Endothelial cell (in vitro differentiated cells): ENCODE results near the gene ZFP91. TPM values are rescaled to one million over a fixed set of nuclear protein-coding genes. Genes with fewer than 3 reads are reported as not detected.
A peak's percentile ranks its signal among the peaks of the same experiment; 100 is the strongest.

Source experiments
- DNase-seq: peaks from one replicate; pipeline ENCODE4 v3.0.0; 2021; ENCODE audit warnings: low spot score
- H3K27ac Mint-ChIP-seq: one replicate; pipeline ENCODE4 v1.8.0; 2021; ENCODE audit warnings: mixed read lengths, inconsistent platforms; ENCODE audit not compliant: unreplicated experiment
- H3K27me3 Mint-ChIP-seq: one replicate; pipeline ENCODE4 v1.8.0; 2021; ENCODE audit warnings: mild to moderate bottlenecking, moderate library complexity, mixed read lengths, inconsistent platforms; ENCODE audit not compliant: unreplicated experiment
- H3K36me3 Mint-ChIP-seq: one replicate; pipeline ENCODE4 v1.8.0; 2021; ENCODE audit warnings: mild to moderate bottlenecking, low read depth, mixed read lengths, inconsistent platforms; ENCODE audit not compliant: unreplicated experiment
- H3K4me1 Mint-ChIP-seq: one replicate; pipeline ENCODE4 v1.8.0; 2021; ENCODE audit warnings: mild to moderate bottlenecking, mixed read lengths, inconsistent platforms; ENCODE audit not compliant: unreplicated experiment
- H3K4me3 Mint-ChIP-seq: one replicate; pipeline ENCODE4 v1.8.0; 2021; ENCODE audit warnings: mild to moderate bottlenecking, mixed read lengths, inconsistent platforms; ENCODE audit not compliant: unreplicated experiment
- H3K9me3 Mint-ChIP-seq: one replicate; pipeline ENCODE4 v1.8.0; 2021; ENCODE audit warnings: mixed read lengths, inconsistent platforms; ENCODE audit not compliant: unreplicated experiment
- CTCF ChIP-seq: fragments of 200-600 bp; sonication (generic); IDR thresholded peaks from one replicate; pipeline ENCODE4 v1.5.0; 2021; ENCODE audit warnings: antibody characterized with exemption; ENCODE audit not compliant: unreplicated experiment
- total RNA-seq: library from RNA; stranded (reverse); fragmentation: NEBNext Ultra II Directional; extraction: Animal tissue kit (Norgen Biotek cat#: 25700); gene quantifications from one replicate; pipeline ENCODE4 v1.2.1, GENCODE V29; 2021; ENCODE audit not compliant: unreplicated experiment

The ZFP91 gene
- total RNA-seq, 1 donor from 2014 or later: 28.4 TPM

GRCh38 chr11:58573451-58574104 is 5.3 kb upstream of the ZFP91 start:
- H3K9me3 Mint-ChIP-seq: no peaks in the 10 kb centered on the region
- no peak for TF ChIP-seq CTCF
- DNase-seq: no peak
- H3K36me3 Mint-ChIP-seq: peaks cover 9% of the 10 kb centered on the region
- H3K27ac Mint-ChIP-seq: no peak overlapping the region
- no peak overlapping the region for H3K4me3 Mint-ChIP-seq
- H3K27me3 Mint-ChIP-seq: peaks cover 10% of the 10 kb centered on the region
- peaks cover 15% of the 10 kb centered on the region for H3K4me1 Mint-ChIP-seq

- no peak for TF ChIP-seq CTCF
- Mint-ChIP-seq H3K4me3 (no peak overlapping the region), H3K27ac (no peak overlapping the region), H3K9me3 (no peaks in the 10 kb centered on the region), H3K27me3 (peaks cover 16% of the 10 kb centered on the region), H3K36me3 (peaks cover 13% of the 10 kb centered on the region), H3K4me1 (peaks cover 18% of the 10 kb centered on the region)
- DNase-seq: no peak
Observed at GRCh38 chr11:58574881-58575280, 4.0 kb upstream of the ZFP91 start.

- Mint-ChIP-seq H3K4me3 (no peak within 1 kb of the TSS), H3K9me3 (no peaks in the 10 kb centered on the region), H3K4me1 (peaks cover 24% of the 10 kb centered on the region), H3K27me3 (peaks cover 20% of the 10 kb centered on the region), H3K27ac (no peak within 1 kb of the TSS), H3K36me3 (peaks cover 17% of the 10 kb centered on the region)
- no peak for DNase-seq
- TF ChIP-seq CTCF: no peak
Observed at GRCh38 chr11:58575377-58576020, 3.4 kb upstream of the ZFP91 start, which contains the start of gene LPXN. Gene LPXN (minus strand): TSS chr11:58575856. CDS start chr11:58575772, 84 bp downstream.

- Mint-ChIP-seq H3K27me3 (peaks cover 20% of the 10 kb centered on the region), H3K27ac (peak overlapping the region; percentile 99), H3K4me3 (peak overlapping the region; percentile 97), H3K36me3 (peaks cover 17% of the 10 kb centered on the region), H3K4me1 (peaks cover 28% of the 10 kb centered on the region), H3K9me3 (no peaks in the 10 kb centered on the region)
- no peak for DNase-seq
- TF ChIP-seq CTCF: no peak
Observed at GRCh38 chr11:58576887-58577471, 1.9 kb upstream of the ZFP91 start.
